ENCODE measurements around the gene TUBB4B. TPM values are rescaled to one million over a fixed set of nuclear protein-coding genes. Genes with fewer than 3 reads are reported as not detected.

The TUBB4B gene
- total and polyA plus RNA-seq, 7 donors, result 141 to 505 (median 196) TPM

GRCh38 chr9:137233143-137233980 lies 7.7 kb upstream of the TUBB4B start:
- Histone ChIP-seq H3K27me3 (peaks cover 34 to 67% (median 66%) of the 10 kb centered on the region in 3 donors), H3K4me1 (peaks cover 0 to 26% (median 21%) of the 10 kb centered on the region in 4 donors), H3K27ac (no peak overlapping the region), H3K36me3 (no peaks in the 10 kb centered on the region), H3K4me3 (no peak overlapping the region), H3K9me3 (no peaks in the 10 kb centered on the region)
- WGBS, 2 donors, result 28 to 79% methylated on average over 40 of the region's 40 CpGs
- DNase-seq, result no peak
- intact Hi-C loops (cut with DNase I), result no loop called here
- no peak for TF ChIP-seq POLR2AphosphoS5 (IDR thresholded peaks at IDR 0.05)
- TF ChIP-seq POLR2A (IDR thresholded peaks at IDR 0.05), result no peak
- TF ChIP-seq CTCF (IDR thresholded peaks at IDR 0.05), result no peak
- no peak for TF ChIP-seq EP300 (IDR thresholded peaks at IDR 0.05)

- intact Hi-C loops (cut with DNase I), result no loop called here
- no peak overlapping the region for H3K27ac ChIP-seq
- TF ChIP-seq CTCF (IDR thresholded peaks at IDR 0.05) (no peak), EP300 (IDR thresholded peaks at IDR 0.05) (no peak), POLR2AphosphoS5 (IDR thresholded peaks at IDR 0.05) (no peak)
- H3K27me3 ChIP-seq, result peaks cover 29 to 59% (median 58%) of the 10 kb centered on the region in 3 donors
- H3K9me3 ChIP-seq, result no peaks in the 10 kb centered on the region
- DNase-seq, result no peak
- WGBS, 2 donors, result 13 to 61% methylated on average over 40 of the region's 40 CpGs
- no peaks in the 10 kb centered on the region for H3K36me3 ChIP-seq
- H3K4me3 ChIP-seq, result no peak overlapping the region
- H3K4me1 ChIP-seq, result peaks cover 0 to 34% (median 28%) of the 10 kb centered on the region in 4 donors
Measured at GRCh38 chr9:137234055-137234697, 6.9 kb upstream of the TUBB4B start.

DNA sequence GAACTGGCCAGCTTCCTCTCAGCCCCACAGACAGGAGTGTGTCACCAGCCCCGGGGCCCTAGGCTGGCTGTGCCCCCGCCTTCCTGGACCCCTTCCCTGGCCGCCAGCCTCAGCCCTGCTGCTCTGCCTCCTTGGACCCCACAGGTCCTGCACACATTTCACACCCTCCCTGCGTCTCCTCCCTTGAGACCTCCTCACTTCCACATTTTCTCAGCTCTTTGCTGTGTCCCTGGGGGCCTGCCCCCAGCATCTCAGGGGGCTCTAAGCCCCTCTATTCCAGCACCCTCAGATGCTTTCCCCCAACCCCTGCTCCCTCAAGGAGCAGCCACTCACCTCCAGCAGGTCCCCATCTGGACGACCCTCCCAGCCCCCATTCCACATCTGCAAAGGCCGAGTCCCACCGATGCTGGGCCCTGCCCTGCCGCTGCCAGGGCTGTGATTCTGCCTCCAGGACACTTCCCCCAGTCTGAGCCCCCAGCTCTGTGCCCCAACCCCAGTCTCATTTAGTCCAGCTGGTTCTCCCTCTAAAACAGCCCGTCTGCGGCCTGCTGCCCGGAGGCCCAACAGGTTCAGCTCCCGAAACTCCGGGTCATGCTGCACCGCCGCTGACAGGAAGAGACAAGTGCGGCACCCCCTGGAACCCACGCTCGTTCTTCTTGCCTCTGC lies 6.2 kb upstream of the TUBB4B start:
- no peak overlapping the region for H3K27ac ChIP-seq
- peaks cover 0 to 41% (median 35%) of the 10 kb centered on the region in 4 donors for H3K4me1 ChIP-seq
- H3K36me3 ChIP-seq, result no peaks in the 10 kb centered on the region
- no peak overlapping the region for H3K4me3 ChIP-seq
- H3K9me3 ChIP-seq, result no peaks in the 10 kb centered on the region
- intact Hi-C loops (cut with DNase I), result loop anchor here (5.0 kb wide), 1 partner anchor 48 kb away; the partner anchor contains the start of genes ANAPC2 and SSNA1
- no peak for DNase-seq
- 72 to 73% methylated on average over 18 of the region's 18 CpGs for WGBS, 2 donors
- TF ChIP-seq EP300 (IDR thresholded peaks at IDR 0.05), result no peak
- TF ChIP-seq POLR2A (IDR thresholded peaks at IDR 0.05), result no peak
- no peak for TF ChIP-seq CTCF (IDR thresholded peaks at IDR 0.05)
- no peak for TF ChIP-seq POLR2AphosphoS5 (IDR thresholded peaks at IDR 0.05)
- peaks cover 23 to 52% (median 51%) of the 10 kb centered on the region in 3 donors for H3K27me3 ChIP-seq

GRCh38 chr9:137235424-137236237 lies 5.5 kb upstream of the TUBB4B start:
- Histone ChIP-seq H3K4me1 (peaks cover 0 to 45% (median 39%) of the 10 kb centered on the region in 4 donors), H3K4me3 (peak overlapping the region; percentile 18 to 34 (median 25)), H3K9me3 (no peaks in the 10 kb centered on the region), H3K36me3 (no peaks in the 10 kb centered on the region), H3K27ac (no peak overlapping the region), H3K27me3 (peaks cover 16 to 44% (median 43%) of the 10 kb centered on the region in 3 donors)
- intact Hi-C loops (cut with DNase I), result loop anchor here (5.0 kb wide), 1 partner anchor 48 kb away; the partner anchor contains the start of genes ANAPC2 and SSNA1
- TF ChIP-seq EP300 (IDR thresholded peaks at IDR 0.05) (no peak), CTCF (IDR thresholded peaks at IDR 0.05) (no peak), POLR2AphosphoS5 (IDR thresholded peaks at IDR 0.05) (no peak), POLR2A (IDR thresholded peaks at IDR 0.05) (no peak)
- no peak for DNase-seq
- 74 to 75% methylated on average over 35 of the region's 35 CpGs for WGBS, 2 donors
